Heart left ventricle (tissue), 13 donors: Measurements from ENCODE around the gene MIPOL1.

Experiments
- CTCF ChIP-seq, 12 donors: fragments of 200-600 bp; sonication (generic) in 4 of 12; IDR thresholded peaks; one replicate each; pipeline versions ENCODE4 v1.5.0 to v1.8.0; 2018 to 2022; ENCODE audit warnings: antibody characterized with exemption in 12 of 12, mild to moderate bottlenecking in 5 of 12
- POLR2A ChIP-seq, 2 donors: fragments of 450-650 bp; IDR thresholded peaks; one replicate each; pipeline ENCODE4 v1.6.1; 2017; ENCODE audit warnings: antibody characterized with exemption in 2 of 2, mild to moderate bottlenecking in 2 of 2, moderate library complexity in 2 of 2
- donor health status: ischemic (EF 13 %, LVEDD 7.1; RV severe dilation, severe dysfunction).
- donor health status: DM: no; HTN: yes; CAD: no.
- donor health status: DM: no; HTN: no; CAD: no.
- donor health status: ischemic (EF 25% LVEDD 6.9; RV normal size, moderate dysfunction).
- donor health status: ischemic (EF 25% LVEDD 5.7; RV mildly dilated, moderate dysfunction).
- donor health status: ischemic (EF 35%, LVEDD 5.7; RV mildly dilated, moderate dysfunction).
- donor health status: nonischemic (EF 11% LVEDD 7.7; RV severe dilation, severe dysfunction).
- donor health status: DM: yes; HTN: yes; CAD: no.
- donor health status: PGD.
- donor health status: ischemic (EF 29% LVEDD 5.4; RV normal size, mild dysfunction).
- donor health status: nonischemic (EF 23%, LVEDD 6.1; RV moderate dilation, normal function).

GRCh38 chr14:37328673-37329072 lies 130.9 kb downstream of the MIPOL1 start:
- TF ChIP-seq CTCF (IDR thresholded peaks at IDR 0.05) (no peak), POLR2A (IDR thresholded peaks at IDR 0.05) (no peak)
